Endometrial microvascular endothelial cells (primary cell): ENCODE measurements around the gene NOG. TPM values are rescaled to one million over a fixed set of nuclear protein-coding genes. Genes with fewer than 3 reads are reported as not detected.

Source experiments
- in situ Hi-C: cut with HindIII; loops from 2 replicates; pipeline ENCODE4 v1.10.0; 2017; ENCODE audit warnings: low sequenced_read_pairs, low pct_unique_long_range_greater_than_20kb; ENCODE audit errors: inconsistent ontology term
- total RNA-seq: library from RNA; depleted of rRNA; stranded (reverse); fragments of >200 nt; gene quantifications from one replicate; pipeline ENCODE4 v1.2.3, GENCODE V29; 2015; ENCODE audit errors: inconsistent ontology term

Gene NOG
- total RNA-seq, 1 donor from 2014 or later, result 0.09 TPM

DNA sequence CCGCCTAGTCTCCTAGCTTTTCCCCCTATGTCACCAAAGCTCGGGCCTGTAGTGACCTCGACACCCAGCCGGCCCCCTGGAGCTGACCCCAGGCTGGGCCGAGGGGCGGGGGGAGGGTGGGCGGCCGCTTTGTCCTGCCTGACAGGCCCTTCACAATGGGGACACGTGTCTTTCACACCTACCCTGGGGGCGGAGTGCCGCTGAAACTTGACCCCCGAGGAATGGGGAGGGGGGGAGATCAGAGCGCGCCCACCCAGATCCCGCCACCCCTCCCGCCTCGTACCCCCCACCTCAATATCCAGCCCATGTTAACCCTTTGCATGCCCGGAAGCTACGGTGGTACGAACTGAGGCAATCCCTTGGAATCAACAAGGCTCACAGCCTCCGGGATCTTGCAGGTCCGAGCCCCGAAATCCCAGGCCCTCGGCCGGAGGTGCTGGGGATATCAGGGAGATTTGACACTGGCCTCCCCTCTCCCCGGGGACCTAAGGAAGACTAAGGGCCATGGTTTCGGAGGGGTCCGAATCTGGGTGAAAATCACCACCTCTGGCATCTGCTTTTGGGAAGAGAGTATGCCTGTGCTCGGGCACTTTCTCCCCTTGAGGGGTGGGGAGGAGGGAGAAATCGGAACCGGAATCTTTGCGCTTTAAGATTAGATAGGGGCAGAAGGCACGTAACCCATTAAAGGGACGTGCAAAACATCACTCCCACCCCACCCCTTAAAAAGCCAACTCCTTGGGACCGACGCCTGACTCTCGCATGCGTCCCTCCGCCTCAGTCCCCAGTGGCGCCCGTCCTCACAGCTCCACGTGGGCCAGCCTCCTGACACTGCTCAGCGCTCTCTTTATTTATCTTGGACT, 2.6 kb downstream of the NOG start:
- in situ Hi-C loops, result loop anchor here (25.0 kb wide), 1 partner anchor 116 kb away; no protein-coding TSS in a partner anchor

DNA sequence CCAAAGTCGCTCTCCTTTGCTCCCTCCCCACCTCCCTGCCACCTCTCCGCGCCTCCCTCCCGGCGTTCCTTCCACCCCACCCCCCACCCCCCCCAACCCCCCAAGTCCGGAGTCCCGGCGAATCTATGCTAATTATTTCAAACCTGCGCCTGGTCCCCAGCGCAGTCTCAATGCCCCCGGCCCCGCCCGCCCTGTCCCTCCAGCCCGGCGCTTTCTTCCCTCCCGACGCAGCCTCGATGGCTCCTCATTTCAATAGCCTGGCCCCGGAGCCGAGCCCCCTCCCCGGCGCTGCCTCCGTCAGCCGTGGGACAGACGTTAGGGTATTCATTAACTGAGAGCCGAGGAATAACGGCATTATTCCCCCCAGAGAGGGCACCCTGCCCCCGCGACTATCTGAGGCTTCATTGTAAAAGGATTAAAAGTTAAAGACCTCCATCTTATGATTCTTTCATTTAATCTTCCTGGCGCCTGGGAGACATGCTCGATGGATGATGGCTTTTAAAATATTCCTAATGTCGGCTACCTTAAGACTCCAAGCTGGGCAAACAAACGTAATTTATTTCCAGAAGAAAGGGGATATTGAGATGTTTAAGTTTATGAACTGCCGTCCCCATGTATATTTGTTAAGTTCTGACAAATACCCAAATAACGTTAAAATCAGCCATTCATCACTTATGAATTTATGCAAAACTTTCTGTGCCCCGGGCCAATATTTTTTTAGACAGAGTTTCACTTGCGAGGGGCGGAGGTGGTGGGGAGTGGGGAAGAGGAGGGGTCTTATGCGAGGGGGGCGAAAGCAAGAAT, 3.4 kb downstream of the NOG start:
- in situ Hi-C loops, result loop anchor here (25.0 kb wide), 1 partner anchor 115 kb away; no protein-coding TSS in a partner anchor

DNA sequence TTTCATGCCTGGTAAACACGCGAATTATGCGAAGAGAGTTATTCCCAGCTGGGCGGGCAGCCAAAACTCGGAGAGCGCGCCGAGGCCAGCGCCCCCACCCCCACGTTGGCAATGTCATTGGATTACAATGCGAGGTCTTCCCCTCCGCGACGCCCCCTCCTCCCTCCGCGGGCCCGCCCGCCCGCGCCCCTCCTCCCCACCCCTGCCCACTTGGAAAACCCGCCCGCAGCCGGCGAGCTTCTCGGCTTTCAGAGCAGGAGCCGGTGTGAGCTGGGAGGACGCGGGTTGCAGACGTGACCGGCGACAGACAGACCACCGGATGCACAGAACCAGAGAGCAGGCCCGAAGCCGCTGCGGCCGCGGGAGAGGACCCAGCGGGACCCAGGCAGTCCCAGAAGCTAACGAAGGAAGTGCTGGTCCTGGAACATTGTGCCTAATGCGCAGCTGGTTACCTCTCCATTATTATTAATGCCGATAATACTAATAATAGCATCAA, 4.0 kb downstream of the NOG start:
- in situ Hi-C loops, result loop anchor here (25.0 kb wide), 1 partner anchor 115 kb away; no protein-coding TSS in a partner anchor

DNA sequence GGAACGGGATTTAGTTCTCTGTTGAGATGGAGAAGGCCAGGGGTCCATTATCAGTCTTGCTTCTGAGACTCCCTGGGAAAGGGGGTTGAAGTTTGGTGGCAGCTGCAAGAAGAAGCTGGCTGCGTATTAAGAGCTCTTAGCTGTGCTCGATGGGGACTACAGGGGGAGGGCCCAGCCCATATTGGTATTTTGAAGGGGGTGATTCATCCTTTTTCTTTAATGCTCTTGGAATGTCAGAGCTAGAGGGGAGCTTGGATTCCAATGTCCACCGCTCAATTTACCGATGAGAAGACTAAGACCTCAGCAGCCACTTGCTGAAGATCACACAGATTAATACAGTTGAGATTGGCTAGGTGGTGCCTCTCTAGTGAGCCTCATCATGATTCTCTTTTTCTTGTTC, 5.0 kb downstream of the NOG start:
- in situ Hi-C loops, result loop anchor here (25.0 kb wide), 1 partner anchor 114 kb away; no protein-coding TSS in a partner anchor

DNA sequence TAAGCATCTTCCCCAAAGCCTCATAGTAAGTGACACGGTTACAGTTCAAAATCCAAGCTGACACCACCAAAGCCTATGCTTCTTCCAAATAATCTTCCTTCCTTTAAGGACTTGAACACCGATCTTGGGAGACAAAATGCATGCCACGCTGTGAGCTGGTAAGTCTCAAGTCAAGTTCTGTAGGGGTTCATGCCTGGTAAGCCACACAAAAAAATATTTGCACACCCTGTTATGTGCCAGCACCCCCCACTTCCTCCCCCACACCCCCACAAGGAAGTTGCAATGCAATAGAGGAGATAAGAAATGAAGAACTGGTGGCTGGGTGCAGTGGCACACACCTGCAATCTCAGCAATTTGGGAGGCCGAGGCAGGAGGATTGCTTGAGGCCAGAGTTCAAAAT, 5.6 kb downstream of the NOG start:
- in situ Hi-C loops, result loop anchor here (25.0 kb wide), 1 partner anchor 113 kb away; no protein-coding TSS in a partner anchor

DNA sequence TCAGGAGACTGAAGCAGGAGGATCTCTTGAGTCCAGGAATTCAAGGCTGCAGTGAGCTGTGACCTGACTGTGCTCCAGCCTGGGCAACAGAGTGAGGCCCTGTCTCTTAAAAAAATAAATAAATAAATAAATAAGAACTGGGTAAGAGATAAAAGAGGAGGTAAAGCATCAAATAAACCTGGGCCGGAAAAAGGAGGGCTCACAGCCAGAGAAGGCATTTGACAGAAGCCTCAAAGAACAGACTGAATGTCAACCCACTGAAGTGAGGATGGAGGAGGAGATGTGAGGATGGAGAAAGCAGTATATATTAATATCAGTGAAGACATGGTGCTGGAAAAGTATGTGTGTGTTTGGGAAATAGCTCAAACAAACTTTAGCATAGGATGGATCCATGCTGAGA, 6.1 kb downstream of the NOG start:
- in situ Hi-C loops, result loop anchor here (25.0 kb wide), 1 partner anchor 113 kb away; no protein-coding TSS in a partner anchor

DNA sequence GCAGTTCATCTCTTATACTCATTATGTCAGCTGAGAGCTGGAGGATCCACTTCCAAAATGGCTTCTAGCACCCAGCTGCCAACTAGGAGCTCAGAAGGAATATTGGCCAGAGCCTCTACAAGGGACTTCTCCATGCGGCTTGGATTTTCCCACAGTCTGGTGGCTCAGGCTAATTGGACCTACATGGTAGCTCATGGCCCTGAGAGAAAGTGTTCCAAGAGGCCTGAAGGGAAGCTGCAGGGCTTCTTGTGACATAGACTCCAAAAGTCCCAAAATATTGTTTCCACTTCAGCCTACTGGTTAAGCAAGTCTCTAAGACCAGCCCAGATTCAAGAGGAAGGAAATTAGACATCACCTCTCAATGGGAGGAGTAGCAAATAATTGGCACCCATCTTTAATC, 6.8 kb downstream of the NOG start:
- in situ Hi-C loops, result no loop called here

DNA sequence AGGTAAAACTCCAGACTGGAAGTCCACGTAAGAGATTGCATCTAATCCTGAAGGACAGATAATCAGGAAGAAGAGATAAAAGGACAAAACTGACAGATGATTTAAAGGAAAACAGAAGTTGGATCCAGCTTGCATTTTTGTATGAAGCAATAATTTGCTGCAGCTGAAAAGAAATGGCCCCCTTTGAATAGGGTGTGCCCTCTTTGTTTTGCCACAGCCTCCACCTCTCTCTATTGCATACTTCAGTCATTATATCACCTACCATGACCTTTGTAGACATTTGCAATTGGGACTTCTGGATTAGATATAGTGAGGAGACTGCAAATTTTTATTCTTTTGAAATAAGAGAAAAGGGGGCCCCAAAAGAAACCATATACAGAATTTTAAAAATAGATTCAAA, 8.1 kb downstream of the NOG start:
- in situ Hi-C loops, result no loop called here

DNA sequence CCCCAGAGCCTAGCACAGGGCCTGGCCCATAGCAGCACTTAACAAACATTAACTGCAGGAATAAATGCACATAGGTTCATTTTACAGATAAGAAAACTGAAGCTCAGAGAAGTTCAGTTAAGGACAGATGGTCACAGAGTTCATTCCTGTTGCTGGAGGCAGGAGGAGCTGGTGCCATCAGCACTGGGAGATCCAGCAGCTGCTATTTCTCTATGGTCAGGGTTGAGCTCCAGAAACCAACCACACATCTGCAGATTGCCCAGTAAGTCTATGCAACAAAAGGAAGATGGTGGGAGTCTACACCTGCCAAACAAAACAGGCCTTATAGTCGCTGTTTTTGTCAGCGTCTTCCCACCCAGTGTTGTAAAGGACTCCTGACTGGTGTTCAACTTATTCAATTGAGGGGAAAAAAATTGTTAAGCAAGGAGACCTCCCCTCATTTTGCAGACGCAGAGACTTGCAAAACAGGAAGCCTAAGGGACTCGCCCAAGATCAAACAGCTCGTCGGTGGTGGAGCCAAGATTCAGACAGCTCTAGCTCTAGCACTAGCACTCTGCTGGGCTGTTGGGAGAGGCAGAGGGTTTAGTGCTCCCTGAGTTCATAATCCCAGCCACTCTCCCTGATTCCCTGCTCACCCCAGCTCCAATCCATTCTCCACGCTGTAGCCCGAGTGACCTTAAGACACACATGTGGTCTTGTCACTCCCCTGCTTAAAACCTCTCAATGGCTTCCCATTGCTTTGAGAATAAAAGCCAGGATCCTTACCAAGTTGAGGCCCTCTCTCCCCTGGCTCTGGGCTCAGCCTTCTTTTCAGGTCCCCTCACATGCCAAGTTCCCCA, 9.0 kb downstream of the NOG start:
- in situ Hi-C loops, result no loop called here

DNA sequence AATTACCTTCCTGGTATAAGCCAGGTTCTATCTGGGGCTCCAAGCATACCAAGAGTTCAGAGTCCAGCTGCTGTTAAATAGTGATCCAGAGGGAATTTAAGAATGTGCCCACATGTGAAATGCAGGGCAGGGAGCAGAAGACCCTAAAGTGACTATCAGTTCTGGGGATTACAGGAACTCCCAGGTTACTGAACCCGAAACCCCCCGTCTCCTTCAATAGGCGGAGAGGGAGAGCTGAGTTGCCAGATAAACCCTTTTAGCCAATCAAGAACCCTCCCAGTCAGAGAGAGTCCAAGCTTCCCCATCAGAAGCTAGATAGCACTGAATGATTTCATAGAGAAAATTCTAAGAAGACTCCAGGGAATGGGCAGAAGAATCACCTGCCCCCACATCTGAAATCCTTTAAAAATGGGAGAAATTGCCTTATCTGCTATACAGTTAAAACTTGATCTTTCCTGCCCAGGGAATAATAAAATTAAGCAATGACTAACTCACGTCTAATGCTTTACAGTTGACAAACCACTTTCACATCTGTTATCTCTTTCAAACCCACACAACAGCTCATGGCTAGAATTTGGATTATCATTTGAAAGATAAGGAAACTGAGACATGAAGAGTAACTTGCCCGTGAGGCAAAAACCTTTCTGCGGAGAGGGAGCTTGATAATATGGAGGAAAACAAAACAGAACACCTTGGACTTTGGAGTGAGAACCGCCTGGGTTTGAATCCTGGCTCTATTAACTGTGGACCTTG, 10.2 kb downstream of the NOG start:
- in situ Hi-C loops, result no loop called here

DNA sequence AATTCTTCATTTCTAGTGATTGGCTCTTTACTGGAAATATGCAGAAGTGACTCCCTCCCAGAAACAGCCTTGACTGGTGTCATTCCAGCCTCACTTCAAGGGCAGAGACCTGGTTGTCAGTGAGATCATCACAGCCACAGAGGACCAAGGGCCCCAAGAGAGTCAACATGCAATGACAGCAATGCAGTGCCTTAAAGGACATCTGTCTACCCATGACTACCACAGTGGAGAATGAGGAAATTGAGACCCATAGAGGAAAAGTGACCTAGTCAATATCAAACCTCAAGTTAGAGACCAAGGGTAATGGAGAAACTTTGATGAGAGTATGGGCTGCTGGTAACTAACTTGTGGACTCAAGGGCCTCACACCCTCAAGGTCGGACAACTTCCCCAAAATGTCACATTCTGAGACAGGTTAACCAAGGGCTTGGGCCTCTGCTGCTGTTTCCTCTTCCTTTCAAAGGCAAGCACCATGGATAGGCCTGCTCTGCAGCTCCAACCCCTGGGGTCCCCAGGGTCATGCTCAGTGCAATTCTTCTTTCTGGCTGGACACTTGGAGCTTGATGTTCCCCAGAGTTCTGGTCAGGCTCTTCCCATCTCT, 11.3 kb downstream of the NOG start:
- in situ Hi-C loops, result no loop called here

DNA sequence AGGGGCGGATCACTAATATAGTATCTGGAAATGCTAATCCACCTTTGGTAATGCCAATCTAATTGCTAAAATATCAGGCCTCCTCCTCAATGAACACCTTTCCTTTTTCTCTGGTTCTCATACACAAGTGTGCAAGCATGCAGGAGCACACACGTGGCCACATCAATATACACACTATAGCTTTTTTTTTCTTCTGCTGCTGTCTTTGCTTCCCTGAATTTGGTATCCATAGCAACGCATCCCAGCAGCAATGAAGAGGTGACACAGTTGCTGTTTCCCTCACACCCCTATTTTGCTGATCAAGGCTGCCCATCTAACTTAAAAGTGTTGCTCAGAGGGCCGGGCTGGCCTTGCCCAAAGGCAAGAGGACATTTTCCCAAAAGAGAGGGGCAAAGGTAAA, 15.4 kb downstream of the NOG start:
- in situ Hi-C loops, result no loop called here

DNA sequence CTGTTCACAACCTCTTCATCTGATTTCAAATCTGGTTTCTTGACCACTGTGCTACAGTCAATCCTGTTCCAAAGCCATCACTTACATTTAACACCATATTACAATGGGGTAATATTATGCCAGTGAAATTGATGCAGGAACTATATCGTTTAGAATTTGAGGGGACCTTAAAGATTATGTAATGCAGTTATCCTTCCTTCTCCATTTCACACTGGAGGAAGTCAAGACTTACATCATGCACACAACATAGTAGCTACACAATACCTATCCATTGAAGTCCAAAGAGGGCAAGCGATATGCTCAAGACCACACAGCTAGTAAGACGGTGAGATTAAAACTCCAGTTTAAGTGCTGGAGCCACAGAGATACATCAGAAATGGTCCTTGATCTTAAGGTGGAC, 16.8 kb downstream of the NOG start:
- in situ Hi-C loops, result no loop called here

DNA sequence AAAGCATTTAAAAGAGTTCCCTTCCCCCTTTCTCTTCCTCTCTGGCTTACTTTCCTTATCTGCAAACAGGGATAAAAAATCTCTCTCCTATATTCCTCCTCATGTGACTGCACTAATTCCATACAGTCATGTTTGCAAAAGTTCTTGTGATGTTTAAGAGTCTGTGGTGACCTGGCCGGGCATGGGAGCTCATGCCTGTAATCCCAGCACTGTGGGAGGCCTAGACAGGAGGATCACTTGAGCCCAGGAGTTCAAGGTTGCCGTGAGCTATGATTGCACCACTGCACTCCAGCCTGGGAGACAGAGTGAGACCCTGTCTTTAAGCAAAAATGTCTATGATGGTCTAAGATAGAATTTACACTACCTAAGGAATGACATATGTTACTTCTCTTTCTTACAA, 19.6 kb downstream of the NOG start:
- in situ Hi-C loops, result no loop called here

DNA sequence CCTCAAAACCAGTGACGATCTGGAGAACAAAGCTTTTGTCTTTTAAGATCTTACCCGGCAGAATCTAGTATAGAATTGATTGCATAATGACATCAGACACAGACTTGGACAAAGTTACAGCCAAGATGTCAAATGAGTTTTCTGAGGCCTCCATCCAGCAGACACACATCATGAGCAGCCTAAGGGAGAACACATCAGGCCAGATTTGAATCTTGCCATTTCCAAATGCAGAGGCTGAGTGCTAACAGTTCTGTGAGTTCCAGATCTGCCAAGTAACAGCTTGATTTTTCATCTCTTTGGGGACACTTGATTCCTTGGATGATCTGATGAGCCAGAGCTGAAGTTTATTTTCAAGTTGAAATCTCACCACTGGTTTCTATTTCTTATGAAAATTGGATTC, 21.0 kb downstream of the NOG start:
- in situ Hi-C loops, result no loop called here

DNA sequence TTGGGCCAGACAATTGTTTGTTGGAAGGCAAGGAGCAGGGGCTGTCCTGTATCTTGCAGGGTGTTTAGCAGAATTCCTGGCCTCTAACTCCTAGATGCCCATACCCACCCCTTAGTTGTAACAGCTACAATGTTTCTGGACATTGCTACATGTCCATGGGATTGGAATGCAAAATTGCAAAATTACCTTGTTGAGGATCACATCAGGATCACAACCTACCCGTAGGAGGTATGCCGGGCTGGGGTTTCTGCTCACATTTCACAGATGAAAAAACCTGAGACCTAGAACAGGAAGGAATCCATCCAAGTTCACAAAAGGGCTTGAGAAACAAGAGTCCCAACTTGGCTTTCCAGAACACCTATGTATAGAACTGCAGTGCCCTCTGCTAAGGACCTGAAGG, 22.7 kb downstream of the NOG start:
- in situ Hi-C loops, result no loop called here

DNA sequence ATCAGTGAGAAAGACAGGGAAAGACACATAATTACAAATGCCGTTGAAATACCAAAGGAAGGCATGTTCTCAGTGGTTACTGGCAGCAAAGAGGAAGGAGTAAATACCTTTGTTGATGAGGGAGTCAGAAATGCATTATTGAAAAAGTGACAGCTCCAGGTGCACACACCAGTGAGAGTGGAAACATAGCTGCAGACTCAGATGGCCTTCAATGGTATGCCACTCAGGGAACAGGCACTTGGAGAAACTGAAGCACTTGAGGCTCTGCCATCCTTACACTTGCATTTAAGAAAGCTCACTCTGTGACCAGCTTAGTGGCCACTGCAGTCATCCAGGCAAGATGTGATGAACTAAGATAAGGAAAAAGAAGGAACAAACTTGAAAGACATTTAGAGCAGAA, 29.9 kb downstream of the NOG start:
- in situ Hi-C loops, result no loop called here

DNA sequence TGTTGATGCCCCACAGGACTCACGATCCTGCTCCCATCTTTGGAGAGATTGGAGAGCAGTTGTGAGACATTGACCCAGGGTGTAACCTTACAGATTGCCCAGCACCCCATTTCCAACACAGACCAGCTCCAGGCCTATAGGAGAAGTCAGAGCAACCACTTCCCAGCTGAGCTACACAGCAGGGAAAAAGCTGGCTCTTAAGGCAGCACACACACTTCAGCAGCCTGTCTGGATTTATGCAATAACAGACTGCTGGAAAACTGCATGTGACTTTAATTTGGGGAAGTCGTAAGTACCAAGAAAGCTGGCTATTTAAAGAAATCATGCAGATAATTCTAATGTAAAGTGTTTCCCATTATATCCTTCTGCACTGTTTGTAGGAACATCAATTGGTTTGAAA, 30.8 kb downstream of the NOG start:
- in situ Hi-C loops, result no loop called here
